Stimulated activated naive CD4-positive, alpha-beta T cell (primary cell): ENCODE measurements around the gene ITPK1.

ENCODE experiments used
- DNase-seq, 6 experiments: peaks; one replicate each; lab custom pipeline; 2025; lab: John Stamatoyannopoulos, UW

The ITPK1 gene

DNA sequence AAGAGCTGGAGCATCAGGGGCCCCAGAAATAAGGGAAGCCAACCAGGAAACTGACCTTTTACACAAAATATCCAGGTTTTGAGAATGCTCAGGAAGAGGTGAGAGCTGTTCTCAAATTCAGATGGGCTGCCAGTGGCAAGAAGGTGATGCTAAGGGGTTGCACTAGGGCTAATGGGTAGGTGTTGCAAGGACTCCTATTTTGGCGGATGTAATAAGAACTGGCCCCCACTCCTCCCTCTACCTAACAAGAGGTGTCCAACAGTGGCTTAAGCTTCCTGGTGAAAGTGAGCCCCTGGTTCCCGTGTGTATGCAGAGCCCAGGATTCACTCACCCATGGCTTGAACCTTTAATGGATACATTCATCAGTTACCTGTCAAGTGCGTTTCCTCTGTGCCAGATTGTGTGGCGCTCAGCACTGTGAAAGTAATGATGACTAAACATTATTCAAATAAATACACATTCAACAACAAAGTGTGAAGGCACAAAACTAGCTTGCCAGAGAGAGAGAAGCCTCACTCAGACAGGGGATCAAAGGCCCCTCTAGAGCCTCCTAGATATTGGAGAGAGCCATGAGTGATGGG lies 193.5 kb downstream of the ITPK1 start:
- no peak for DNase-seq

- DNase-seq, result no peak
These were observed 195.7 kb downstream of the ITPK1 start for GRCh38 chr14:92920001-92920400.

- DNase-seq, result no peak
These were observed 197.8 kb downstream of the ITPK1 start for GRCh38 chr14:92917956-92918355.

GRCh38 chr14:92917041-92917940 lies 198.4 kb downstream of the ITPK1 start:
- no peak for DNase-seq

DNA sequence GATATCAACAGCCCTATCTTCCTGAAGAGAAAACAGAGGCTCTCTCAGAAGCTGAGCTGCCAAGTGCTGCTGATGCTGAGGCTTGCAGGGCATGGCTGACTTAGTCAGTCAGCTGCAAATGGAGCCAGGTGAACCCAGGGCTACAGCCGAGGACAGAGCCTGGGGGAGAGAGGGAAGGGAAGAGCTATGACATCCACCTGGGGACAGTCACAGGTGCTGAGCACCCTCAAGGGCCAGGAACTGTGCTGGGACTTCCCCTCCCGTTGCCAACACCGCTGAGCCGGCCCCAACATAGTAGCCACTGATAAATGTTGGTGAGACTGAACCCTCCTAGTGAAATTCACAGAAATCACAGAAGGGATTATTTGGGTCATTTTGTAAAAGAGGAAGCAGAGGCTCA lies 199.5 kb downstream of the ITPK1 start:
- no peak for DNase-seq

DNA sequence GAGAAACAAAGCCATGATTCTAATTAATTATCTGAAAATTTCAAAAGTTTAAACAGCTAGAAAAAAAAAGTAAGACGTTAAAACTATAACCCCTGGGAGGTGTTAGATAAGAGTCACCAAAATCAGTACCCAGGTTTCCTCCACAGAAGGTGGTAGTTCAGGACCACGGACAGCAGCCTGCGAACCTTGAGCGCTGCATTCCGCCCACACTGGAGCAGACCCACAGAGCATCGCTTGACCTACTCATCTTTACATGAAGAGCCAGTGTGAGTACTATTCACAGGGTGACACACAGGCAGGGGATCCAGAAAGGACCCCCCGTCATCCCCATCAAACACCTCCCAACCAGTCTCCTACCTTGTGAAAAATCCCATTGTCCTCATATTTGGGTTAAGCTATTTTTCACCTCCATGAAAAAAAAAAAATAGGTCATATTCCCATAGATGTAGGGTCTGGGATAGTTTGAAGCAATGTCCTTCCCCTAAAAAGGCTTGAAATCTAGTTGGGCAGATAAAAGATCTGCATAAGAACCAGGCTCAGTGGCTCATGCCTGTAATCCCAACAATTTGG lies 201.6 kb downstream of the ITPK1 start:
- DNase-seq, result peak in 3 of 6 experiments; percentile 1 to 16 (median 7)

- DNase-seq, result no peak
These were observed 208.3 kb downstream of the ITPK1 start for GRCh38 chr14:92907316-92907911.

DNA sequence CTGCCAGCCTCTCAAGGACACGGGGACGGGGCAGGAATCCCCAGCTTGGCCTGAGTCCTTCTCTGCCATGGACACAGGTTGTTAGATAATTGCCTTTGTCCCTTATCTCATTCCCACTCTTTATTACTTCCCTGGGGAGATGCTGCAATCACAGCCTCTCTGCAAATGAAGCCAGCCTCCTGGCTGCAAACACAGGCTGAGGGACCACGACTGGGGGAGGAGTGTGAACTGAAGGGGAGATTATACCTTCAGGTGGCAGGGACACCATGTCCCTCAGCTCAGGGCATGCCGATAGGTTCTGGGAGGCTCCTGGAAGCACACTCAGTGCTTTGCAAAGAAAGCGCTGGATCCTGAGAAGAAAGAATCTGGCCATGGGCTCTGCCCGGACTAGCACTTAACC lies 208.9 kb downstream of the ITPK1 start:
- no peak for DNase-seq

DNA sequence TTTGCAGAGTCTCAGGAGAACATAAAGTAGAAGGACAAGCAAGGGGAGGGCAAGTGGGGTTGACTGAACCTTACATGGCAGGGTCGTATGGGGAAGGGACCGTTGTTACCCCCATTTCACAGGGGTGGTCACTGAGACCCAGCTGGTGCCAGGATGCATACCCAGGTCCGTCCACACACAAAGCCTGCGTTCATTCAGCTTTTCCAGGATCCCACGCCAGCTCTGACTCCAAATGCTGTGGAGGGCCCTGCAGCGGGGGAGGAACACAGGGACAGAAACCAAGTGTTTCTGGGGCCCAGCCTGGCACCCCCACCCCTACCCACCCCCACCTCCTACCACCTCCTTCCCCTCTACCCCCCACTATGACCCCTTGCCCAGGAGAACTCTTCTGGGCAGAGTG lies 209.3 kb downstream of the ITPK1 start:
- no peak for DNase-seq

DNA sequence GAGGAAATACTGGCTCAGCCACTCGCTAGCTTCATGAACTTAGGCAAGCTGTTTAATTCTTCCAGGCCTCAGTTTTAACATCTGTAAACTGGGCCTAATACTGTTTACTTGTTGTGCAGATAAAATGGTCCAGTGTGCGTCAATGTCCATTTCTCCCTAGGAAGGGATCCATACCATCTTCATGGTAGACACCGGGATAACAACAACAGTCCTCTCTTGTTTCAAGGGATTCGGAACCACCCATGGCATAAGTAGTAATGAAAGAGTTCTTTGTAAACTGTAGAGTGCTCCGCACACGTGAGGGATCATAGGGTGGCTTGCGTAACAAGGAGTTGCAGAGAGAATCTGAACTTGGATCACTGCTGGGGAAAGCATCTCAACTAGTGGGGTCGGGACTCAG lies 210.1 kb downstream of the ITPK1 start:
- no peak for DNase-seq

- DNase-seq, result peak in 1 of 6 experiments; percentile 1
These were observed 212.4 kb downstream of the ITPK1 start for GRCh38 chr14:92903359-92903758.

GRCh38 chr14:92902726-92903125 lies 213.0 kb downstream of the ITPK1 start:
- DNase-seq, result peak in 3 of 6 experiments; percentile 3 to 17 (median 13)

- no peak for DNase-seq
These were observed 213.5 kb downstream of the ITPK1 start for GRCh38 chr14:92902191-92902590.

DNA sequence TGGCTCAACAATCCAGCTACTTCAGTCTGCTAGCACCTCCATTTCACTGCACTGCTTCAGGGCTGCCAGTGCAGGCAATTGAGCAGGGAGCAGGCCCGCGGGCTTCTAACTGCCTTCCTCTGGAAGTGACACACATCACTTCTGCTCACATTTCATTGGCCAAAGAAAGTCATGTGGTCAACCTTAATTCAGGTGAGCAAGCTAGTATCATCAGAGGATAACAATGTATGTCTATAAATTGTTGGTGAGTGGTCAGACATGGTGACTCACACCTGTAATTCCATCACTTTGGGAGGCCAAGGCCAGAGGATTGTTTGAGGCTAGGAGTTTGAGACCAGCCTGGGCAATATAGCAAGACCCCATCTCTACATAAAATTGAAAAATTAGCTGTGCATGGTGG lies 215.1 kb downstream of the ITPK1 start:
- DNase-seq, result no peak

- DNase-seq, result no peak
These were observed 217.1 kb downstream of the ITPK1 start for GRCh38 chr14:92898566-92899131.

- no peak for DNase-seq
These were observed 217.7 kb downstream of the ITPK1 start for GRCh38 chr14:92897922-92898565.

DNA sequence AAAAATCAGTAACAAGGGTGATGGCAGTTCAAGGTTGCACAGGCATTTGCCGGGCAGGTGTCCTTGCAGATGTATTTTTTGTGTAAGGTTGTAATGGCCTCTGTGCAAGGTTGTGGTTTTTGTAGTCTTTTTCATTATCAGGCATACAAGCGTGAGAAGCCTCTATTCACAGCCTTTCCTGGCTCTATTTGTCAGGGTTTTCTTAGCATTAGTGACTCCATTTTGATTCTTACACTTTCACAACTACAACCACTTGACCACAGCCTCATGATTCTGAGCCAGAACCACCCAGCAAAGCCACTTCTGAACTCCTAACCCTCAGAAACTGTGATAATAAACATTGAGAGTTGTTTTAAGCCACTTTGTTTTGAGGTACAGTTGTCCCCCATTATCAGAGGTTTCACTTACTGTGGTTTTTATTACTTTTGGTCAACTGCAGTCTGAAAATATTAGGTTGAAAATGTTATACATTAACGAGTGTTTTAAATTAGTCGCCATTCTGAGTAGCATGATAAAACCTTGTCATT lies 220.3 kb downstream of the ITPK1 start:
- no peak for DNase-seq

DNA sequence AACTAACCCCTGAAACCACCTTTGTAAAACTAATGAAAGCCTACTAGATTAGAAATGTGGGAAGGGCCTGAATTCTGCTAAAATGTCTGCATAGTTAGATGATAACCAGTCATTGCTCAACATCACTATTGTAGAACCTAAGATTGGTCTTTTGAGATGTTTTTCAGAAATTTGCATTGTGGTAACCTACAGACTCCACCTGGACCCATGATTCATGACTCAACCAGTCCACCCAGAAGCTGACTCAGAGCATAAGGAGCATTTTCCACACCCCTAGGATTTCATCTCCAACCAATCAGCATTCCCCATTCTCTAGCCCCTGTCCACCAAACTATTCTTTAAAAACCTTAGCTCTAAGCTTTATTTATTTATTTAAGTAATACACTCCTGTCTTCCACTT lies 223.1 kb downstream of the ITPK1 start:
- DNase-seq, result no peak

- no peak for DNase-seq
These were observed 224.7 kb downstream of the ITPK1 start for GRCh38 chr14:92890830-92891588.

DNA sequence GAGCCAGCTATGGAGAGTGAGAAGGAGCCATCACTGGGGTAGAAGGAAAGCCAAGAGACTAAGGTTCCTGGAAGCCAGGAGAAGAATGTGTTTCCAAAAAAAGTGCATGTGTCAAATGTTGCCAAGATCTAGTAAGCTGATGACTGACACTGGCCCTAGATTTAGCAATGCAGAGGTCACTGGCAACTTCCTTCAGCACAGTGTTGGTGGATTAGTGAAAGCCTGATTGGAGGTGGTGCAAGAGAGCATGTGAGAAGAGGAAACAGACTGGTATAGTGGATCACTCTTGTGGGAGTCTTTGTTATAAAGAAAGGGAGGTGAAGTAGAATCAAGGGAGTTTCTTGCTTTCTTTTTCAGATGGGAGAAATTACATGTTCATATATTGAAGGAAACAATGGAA lies 226.8 kb downstream of the ITPK1 start:
- no peak for DNase-seq

DNA sequence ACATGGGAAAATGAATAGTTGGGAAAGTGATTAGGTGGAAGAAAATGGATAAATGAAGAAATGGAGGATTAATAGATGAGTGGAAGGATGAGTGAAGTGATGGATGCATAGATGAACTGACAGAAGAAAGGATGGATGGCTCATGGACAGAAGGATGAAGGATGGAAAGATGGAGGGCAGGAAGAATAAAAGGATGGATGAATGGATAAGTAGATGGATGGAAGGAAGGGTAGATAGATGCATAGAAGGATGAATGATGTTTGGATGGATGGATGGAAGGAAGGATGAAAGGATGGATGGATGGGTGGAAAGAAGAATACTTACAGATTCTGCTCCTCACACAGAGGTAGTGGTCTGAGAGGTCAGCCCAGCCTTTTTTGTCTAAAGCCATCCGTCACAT lies 228.6 kb downstream of the ITPK1 start:
- no peak for DNase-seq
